ENCODE data around the gene OLIG1. TPM values are rescaled to one million over a fixed set of nuclear protein-coding genes. Genes with fewer than 3 reads are reported as not detected.

The OLIG1 gene
- total RNA-seq, 2 experiments from 2014 or later, result not detected

- Histone ChIP-seq H4K20me1 (ENCODE audit: insufficient read depth, low read length) (no peaks in the 10 kb centered on the region), H3K4me3 (ENCODE audit: low read depth, low read length, poor library complexity, severe bottlenecking) (no peak overlapping the region), H3K79me2 (ENCODE audit: insufficient read depth, low read depth, low read length) (no peaks in the 10 kb centered on the region), H3K27ac (ENCODE audit: low read depth, low read length, poor library complexity, severe bottlenecking) (no peak overlapping the region), H3K9me3 (ENCODE audit: low read length) (no peaks in the 10 kb centered on the region), H3K4me2 (ENCODE audit: low read length) (no peak overlapping the region), H2AFZ (ENCODE audit: low read length) (no peak overlapping the region), H3K36me3 (ENCODE audit: insufficient read depth, low read length) (no peaks in the 10 kb centered on the region), H3K9me2 (ENCODE audit: insufficient read depth, low read length) (no peaks in the 10 kb centered on the region), H3K4me1 (ENCODE audit: insufficient read depth, low read length, poor library complexity, severe bottlenecking) (no peaks in the 10 kb centered on the region)
- DNase-seq (ENCODE audit: low spot score), result no peak
- no peak for TF ChIP-seq CTCF (conservative IDR thresholded peaks at IDR 0.05; ENCODE audit: low read length)
- TF ChIP-seq EZH2phosphoT487 (IDR thresholded peaks at IDR 0.05; ENCODE audit: borderline replicate concordance, low read depth, low read length), result no peak
- intact Hi-C loops (cut with micrococcal nuclease; ENCODE audit: unreplicated experiment), result no loop called here
- ChIA-PET POLR2A (no interaction called here), CTCF (ENCODE audit: unreplicated experiment) (no interaction called here)
- no TSS peak for BruUV-seq (replicated peaks)
These were observed 23.5 kb upstream of the OLIG1 start for GRCh38 chr21:33046455-33046854.

- Histone ChIP-seq H3K9me3 (ENCODE audit: low read length) (no peaks in the 10 kb centered on the region), H3K4me1 (ENCODE audit: insufficient read depth, low read length, poor library complexity, severe bottlenecking) (no peaks in the 10 kb centered on the region), H2AFZ (ENCODE audit: low read length) (no peak overlapping the region), H3K27ac (ENCODE audit: low read depth, low read length, poor library complexity, severe bottlenecking) (no peak overlapping the region), H3K9me2 (ENCODE audit: insufficient read depth, low read length) (no peaks in the 10 kb centered on the region), H3K79me2 (ENCODE audit: insufficient read depth, low read depth, low read length) (no peaks in the 10 kb centered on the region), H3K36me3 (ENCODE audit: insufficient read depth, low read length) (no peaks in the 10 kb centered on the region), H3K4me2 (ENCODE audit: low read length) (no peak overlapping the region), H3K4me3 (ENCODE audit: low read depth, low read length, poor library complexity, severe bottlenecking) (no peak overlapping the region), H4K20me1 (ENCODE audit: insufficient read depth, low read length) (no peaks in the 10 kb centered on the region)
- no peak for DNase-seq (ENCODE audit: low spot score)
- intact Hi-C loops (cut with micrococcal nuclease; ENCODE audit: unreplicated experiment), result no loop called here
- TF ChIP-seq CTCF (conservative IDR thresholded peaks at IDR 0.05; ENCODE audit: low read length) (no peak), EZH2phosphoT487 (IDR thresholded peaks at IDR 0.05; ENCODE audit: borderline replicate concordance, low read depth, low read length) (no peak)
- BruUV-seq (replicated peaks), result no TSS peak
- ChIA-PET CTCF (ENCODE audit: unreplicated experiment) (no interaction called here), POLR2A (no interaction called here)
These were observed 22.7 kb upstream of the OLIG1 start for GRCh38 chr21:33047231-33047630.

GRCh38 chr21:33051925-33052324, 18.0 kb upstream of the OLIG1 start:
- no peak overlapping the region for H2AFZ ChIP-seq (ENCODE audit: low read length)
- no peak overlapping the region for H3K4me3 ChIP-seq (ENCODE audit: low read depth, low read length, poor library complexity, severe bottlenecking)
- no peak for TF ChIP-seq EZH2phosphoT487 (IDR thresholded peaks at IDR 0.05; ENCODE audit: borderline replicate concordance, low read depth, low read length)
- TF ChIP-seq CTCF (conservative IDR thresholded peaks at IDR 0.05; ENCODE audit: low read length), result no peak
- no peak overlapping the region for H3K27ac ChIP-seq (ENCODE audit: low read depth, low read length, poor library complexity, severe bottlenecking)
- H4K20me1 ChIP-seq (ENCODE audit: insufficient read depth, low read length), result no peaks in the 10 kb centered on the region
- POLR2A ChIA-PET, result no interaction called here
- no peak for DNase-seq (ENCODE audit: low spot score)
- CTCF ChIA-PET (ENCODE audit: unreplicated experiment), result no interaction called here
- BruUV-seq (replicated peaks), result no TSS peak
- intact Hi-C loops (cut with micrococcal nuclease; ENCODE audit: unreplicated experiment), result no loop called here
- H3K9me2 ChIP-seq (ENCODE audit: insufficient read depth, low read length), result no peaks in the 10 kb centered on the region
- no peak overlapping the region for H3K4me2 ChIP-seq (ENCODE audit: low read length)
- H3K4me1 ChIP-seq (ENCODE audit: insufficient read depth, low read length, poor library complexity, severe bottlenecking), result no peaks in the 10 kb centered on the region
- no peaks in the 10 kb centered on the region for H3K36me3 ChIP-seq (ENCODE audit: insufficient read depth, low read length)
- no peaks in the 10 kb centered on the region for H3K9me3 ChIP-seq (ENCODE audit: low read length)
- H3K79me2 ChIP-seq (ENCODE audit: insufficient read depth, low read depth, low read length), result no peaks in the 10 kb centered on the region

Measured in OCI-LY7 (cell line).